Left cardiac atrium (tissue), 4 donors: ENCODE measurements around the gene UQCRQ. TPM values are rescaled to one million over a fixed set of nuclear protein-coding genes. Genes with fewer than 3 reads are reported as not detected.
"Not testable (repeated sequence)": the region's sequence is repeated elsewhere in the genome, so short reads cannot be mapped to it uniquely, and the experiment has no call there.

Experiments
- ATAC-seq, 2 donors: fragments of 200-7000 bp; cut with Tn5 transposase; one replicate each; pipeline ENCODE4 v1.9.1; 2020; ENCODE audit warnings: mild to moderate bottlenecking in 2 of 2, moderate library complexity in 2 of 2
- DNase-seq: peaks from one replicate; pipeline ENCODE4 v3.0.0-alpha.2; 2020
- intact Hi-C, 2 donors: fragments of 100-400 bp; cut with DNase I; formaldehyde crosslinking; loops; one replicate each; pipeline versions ENCODE4 v1.14.1 to v1.15.1; 2022 to 2023
- total RNA-seq, 2 donors: library from RNA; stranded (reverse); fragmentation: NEBNext Ultra II Directional; extraction: Animal tissue kit (Norgen Biotek cat#: 25700); gene quantifications; one replicate each; pipeline ENCODE4 v1.2.1, GENCODE V29; 2021
- donor health status: DM: no; HTN: yes; CAD: no.
- donor health status: DM: no; HTN: yes; CAD: no; lungs with severe emphysema.
- donor health status: DM: yes; HTN: yes; CAD: no.
- donor health status: Dilated cardiomyopathy.

Gene UQCRQ
- total RNA-seq, 2 donors from 2014 or later: 1,029 to 1,106 TPM

DNA sequence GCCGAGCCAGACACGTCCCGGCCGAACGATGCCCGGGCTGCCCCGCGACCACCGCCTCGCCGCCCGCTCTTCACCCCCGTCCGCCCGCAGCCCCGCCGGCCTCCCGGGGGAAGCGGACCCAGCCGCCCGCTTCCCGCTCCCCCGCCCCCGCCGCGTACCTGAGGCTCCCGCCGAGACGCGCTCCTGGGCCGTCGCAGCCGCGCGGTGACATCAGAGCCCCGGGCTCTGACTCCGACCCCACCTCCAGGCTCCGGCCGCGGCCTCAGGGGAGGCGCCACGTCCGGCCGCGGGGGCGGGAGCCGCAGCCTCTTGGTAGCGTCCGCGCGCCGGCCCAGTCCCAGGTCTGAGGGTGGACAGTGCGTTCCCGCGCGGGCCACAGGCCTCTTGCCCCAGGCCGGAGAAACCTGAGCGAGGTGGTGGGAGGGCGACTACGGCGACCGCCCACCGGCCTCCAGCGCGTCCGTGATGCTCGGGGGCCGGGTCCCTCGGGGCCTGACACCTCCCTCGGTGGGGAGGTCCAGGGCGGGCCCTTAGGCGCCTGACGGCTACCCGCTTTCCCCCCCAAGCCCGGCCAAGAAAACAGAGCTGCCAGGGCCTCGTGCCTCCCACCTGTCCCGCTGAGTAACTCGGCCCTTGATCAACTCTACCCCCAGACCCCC, 35.9 kb upstream of the UQCRQ start, which contains the start of gene SHROOM1:
Gene SHROOM1, minus strand, starts transcription at position 212 of the 659 bp plus-strand sequence. CDS start 4,507 bp downstream, outside the sequence.
- DNase-seq (peak; percentile 79), ATAC-seq (peak; percentile 76 to 81)
- intact Hi-C loops: loop anchor here (2.0 to 5.0 kb wide), 2 partner anchors 47 to 52 kb away; no protein-coding TSS in a partner anchor

DNA sequence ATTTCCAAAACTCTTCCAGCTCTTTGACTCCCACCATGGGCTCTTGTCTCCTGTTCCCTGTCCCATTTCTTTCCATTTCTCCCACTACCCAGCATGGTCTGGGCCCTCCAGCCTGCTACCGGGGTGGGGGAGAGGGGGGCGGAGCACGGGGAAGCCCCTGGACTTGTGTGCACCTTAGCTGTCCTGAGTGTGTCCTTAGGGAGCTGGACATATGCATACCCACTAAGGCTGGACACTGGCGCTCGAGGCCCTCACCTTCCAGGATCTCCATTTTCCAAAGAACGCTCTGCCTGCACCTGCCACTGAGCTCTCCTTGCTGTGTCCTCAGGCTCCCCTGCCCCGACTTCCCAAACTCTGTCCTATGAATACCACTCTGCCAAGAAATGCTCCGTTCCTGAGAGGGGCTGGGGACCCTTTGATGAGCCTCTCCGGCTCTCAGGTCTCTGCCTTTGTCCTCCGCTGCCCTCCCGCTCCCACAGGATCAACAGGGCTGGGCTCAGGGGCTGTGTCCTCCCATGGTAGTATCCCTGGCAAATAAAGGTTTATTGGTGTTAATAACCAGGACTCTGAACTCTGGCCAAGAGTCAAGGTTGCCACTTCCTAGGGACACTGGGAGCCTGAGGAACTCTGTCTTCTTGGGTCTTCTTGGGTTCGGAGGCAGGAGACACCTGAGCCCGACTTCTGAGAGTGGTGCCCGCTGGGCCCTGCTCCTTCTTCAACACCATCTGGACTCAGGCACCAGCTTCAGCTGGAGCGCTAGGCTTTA, 35.2 kb upstream of the UQCRQ start:
- DNase-seq (no peak), ATAC-seq (no peak)
- intact Hi-C loops: loop anchor here (2.0 to 5.0 kb wide), 2 partner anchors 46 to 52 kb away; no protein-coding TSS in a partner anchor

DNA sequence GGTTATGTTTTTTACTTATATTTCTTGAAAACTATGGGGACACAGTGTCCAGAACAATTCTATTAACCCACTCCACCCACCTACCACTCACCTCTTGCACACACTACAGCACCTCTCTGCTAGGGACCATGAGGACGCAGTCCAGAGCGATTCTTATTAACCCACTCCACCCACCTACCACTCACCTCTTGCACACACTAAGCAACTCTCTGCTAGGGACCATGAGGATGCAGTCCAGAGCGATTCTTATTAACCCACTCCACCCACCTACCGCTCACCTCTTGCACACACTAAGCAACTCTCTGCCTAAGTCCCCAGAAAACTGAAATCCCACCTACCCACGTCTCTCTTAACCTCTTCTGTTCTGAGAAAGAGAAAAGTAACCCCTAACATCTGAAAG, 33.8 kb upstream of the UQCRQ start:
- DNase-seq: no peak
- ATAC-seq: no peak
- intact Hi-C loops: loop anchor here in 1 of 2 donors (5.0 kb wide), 1 partner anchor 45 kb away; no protein-coding TSS in a partner anchor

DNA sequence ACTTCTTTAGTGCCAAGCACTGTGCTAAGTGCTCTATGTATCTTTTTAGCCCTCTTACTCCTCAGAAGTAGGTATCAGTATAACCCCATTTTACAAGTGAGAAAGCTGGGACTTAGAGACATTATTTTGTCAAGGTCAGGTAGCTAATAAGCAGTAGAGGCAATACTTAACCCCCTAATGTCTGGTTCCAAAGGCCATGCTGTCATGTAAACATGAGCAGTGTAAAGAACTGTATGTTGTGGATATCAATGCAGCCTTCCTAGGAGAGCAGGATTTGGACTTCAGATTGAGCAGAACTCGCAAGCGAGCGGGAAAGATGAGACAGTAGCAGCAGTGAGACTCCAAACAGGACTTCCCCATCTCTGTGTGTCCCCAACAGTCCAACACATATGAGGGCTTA, 32.4 kb upstream of the UQCRQ start:
- intact Hi-C loops: loop anchor here in 1 of 2 donors (5.0 kb wide), 1 partner anchor 43 kb away; no protein-coding TSS in a partner anchor
- ATAC-seq (no peak), DNase-seq (no peak)

DNA sequence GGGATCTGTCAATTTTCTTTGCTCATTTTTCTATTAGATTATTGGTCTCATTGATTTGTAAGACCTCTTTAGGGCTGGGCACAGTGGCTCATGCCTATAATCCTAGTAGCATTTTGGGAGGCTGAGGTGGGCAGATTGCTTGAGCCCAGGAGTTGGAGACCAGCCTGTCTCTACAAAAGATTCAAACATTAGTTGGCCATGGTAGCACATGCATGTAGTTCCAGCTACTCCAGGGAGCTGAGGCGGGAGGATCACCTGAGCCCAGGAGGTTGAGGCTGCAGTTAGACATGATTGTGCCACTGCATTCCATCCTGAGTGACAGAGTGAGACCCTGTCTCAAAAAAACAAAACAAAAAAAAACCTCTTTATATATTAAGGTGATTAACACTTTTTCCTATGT, 29.6 kb upstream of the UQCRQ start:
- DNase-seq (no peak), ATAC-seq (no peak)
- intact Hi-C loops: no loop called here

DNA sequence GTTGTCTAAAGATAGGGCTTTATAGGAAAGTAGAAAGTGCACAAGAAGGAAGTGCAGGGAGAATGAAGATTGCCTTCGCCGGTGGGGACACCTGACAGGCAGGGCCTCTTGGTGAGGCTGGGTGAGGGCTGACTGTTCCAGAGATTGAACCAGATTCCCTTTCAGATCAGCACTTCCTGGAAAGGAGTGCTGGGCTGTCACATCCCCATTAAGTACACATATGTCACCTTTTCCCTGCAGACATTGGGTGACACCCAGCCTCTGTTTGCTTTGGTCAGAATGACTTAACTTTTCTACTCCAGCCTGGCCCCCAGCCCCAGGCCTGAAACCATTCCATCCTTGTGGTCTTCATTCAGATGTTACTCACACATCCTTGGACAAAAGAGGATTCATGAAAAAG, 28.6 kb upstream of the UQCRQ start:
- intact Hi-C loops: no loop called here
- DNase-seq (no peak), ATAC-seq (no peak)

DNA sequence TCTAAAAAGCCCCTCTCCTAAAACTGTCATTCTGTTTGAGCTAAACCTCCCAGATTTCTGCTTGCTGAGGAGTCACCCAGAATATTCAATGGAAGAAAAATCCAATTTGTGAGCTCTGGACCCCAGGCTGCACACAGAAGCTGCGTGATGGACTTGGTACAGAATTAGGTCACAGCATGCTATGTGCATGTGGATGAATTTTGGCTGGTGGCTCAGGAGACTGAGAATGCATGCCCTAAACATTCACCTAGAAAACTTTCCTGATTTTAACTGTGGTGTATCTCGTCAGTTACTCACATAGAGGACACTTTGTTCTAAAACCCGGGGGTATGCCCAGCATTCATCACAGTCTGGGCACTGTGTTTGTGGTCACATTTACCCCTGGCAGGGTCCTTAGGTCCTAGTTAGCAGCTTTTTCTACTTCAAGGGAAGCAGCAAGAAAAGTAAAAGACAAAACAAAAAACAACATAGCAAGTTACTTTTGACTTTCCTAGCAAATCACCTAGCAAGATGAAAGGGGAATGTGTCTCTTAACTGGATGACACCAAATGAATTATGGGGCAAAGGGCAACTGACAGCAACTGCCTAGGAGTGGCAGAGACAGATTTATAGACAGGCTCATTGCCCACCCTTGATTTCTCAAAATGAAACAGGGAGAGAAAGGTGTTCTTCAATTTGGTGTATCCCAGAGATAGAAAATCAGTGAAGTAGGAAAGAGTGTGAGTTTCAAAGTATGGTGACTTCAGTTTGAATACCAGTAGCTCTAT, 27.7 kb upstream of the UQCRQ start:
- DNase-seq (no peak), ATAC-seq (no peak)
- intact Hi-C loops: no loop called here

DNA sequence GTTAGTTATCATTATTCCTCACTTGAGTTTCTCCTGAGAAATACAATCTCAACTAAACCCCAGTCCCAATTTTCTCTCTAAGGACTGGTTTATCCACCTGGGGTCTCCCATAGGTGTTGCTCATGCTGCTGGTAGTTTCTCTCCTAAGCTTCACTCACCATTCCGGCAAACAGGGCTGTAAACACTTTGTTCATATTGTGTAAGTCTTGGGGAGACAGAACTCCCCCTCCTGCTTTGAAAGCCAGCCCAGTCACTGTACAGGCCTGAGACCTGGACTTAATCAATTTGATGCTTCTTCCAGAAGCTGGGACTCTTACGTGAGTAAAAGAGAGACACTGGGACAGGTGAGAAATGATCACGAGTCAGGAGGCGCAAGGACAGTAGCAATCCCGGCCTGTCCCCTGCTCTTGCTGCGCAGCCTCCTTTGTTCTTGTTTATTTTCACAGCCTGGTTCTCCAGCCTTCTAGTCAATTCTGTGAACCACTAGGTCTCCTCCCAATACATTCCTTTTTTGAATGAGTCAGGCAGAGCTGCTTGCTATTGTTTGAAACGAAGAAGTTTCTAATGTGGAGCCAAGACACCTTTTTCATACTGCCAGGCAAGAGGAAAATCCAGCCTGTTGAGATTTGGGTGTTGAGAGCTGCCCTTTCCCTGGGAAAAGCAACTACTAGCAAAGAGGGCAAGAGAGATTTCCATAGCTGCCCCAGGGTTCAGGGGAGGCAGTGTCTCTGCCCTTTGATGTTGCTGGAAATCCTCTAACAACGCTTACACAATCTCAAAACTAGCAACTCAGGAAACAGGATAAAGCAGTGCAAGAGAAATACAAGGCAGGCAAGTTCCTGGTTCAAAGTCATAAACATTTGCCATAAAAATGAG, 26.8 kb upstream of the UQCRQ start:
- DNase-seq (no peak), ATAC-seq (peak in 1 of 2 donors; percentile 53)
- intact Hi-C loops: no loop called here

DNA sequence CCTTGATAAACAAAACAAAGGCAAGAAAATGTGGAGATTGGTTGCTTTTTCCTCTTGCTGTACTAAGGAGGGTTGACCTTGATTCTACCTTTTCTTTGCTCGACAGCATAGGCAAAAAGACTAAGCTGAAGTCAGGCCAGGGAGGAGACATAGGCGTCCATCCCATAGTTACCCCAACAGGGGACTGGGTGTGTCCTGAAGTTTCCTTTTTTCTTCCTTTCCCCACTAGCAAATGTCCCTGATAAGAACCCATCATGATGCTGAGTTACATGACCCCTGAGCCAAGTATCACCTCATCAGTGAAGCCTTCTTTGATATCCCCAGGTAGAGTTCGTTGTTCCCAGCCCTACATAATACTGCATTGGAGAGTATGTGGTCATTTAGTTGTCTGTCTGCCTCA, 26.1 kb upstream of the UQCRQ start:
- ATAC-seq (no peak), DNase-seq (no peak)
- intact Hi-C loops: no loop called here

DNA sequence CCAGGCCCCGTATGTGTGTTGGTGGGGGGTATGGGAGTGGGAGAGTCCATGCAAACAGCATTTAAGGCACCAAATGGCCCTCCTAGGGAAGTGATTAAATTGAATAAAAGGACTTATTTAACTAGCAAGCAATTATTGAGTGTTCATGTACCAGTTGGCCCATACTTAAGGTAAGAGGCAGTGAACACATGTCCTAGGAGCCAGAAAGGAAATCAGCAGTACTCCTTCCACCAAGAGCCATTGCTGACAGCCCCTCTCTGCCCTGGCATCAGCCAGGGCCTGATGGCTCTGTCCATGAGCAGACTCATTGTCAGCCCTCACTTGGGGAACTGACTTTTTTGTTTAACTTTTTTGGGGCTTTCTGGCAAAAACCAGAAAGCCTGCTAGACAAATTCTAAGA, 25.5 kb upstream of the UQCRQ start:
- ATAC-seq (no peak), DNase-seq (no peak)
- intact Hi-C loops: no loop called here

DNA sequence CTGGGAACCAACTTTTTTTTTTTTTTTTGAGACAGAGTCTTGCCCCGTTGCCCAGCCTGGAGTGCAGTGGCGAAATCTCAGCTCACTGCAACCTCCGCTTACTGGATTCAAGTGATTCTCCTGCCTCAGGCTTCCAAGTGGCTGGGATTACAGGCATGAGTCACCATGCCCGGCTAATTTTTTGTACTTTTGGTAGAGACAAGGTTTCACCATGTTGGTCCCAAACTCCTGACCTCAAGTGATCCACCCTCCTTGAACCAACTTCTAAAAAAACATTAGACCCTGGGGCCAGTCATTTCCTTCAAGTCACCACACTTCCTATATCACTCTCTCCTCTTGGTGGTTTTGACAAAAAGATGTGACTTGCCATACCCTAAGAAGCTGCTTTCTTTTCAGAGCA, 25.1 kb upstream of the UQCRQ start:
- ATAC-seq (no peak), DNase-seq (no peak)
- intact Hi-C loops: no loop called here

DNA sequence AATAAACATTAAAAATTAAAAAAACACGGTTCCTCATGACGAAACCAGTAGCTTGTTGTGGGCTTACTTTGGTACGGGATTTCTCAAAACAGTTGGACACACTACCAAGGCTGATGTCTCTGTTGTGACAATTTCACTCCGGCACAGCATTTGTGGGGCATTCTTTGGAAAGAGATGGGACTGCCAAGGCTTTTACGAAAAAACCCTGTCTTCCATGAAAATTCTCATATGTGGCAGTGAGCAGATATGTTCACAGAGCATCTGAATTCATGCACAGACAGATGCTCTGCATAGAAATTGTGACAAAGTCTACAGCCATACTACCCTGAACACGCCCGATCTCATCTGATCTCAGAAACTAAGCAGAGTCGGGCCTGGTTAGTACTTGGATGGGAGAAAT, 18.2 kb upstream of the UQCRQ start:
- intact Hi-C loops: no loop called here
- DNase-seq (no peak), ATAC-seq (no peak)

DNA sequence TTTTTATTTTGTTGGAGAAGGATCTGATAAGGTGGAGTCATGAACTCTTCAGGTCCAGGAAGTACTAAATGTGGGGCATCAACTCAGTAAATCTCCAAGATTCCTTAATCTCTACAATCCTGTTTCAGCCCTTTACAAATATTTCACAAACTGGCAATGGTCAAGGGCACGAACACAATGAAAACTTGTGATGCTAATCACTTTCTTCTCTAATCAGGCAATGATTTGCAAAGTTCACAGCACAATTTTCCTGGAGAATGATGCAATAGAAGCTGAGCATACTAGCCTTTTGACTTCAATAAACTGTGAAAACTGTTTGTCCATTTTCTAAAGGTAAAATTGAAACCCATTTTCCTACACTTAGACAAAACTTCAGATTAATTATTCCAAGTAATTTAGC, 17.1 kb upstream of the UQCRQ start:
- no peak for ATAC-seq
- no peak for DNase-seq
- intact Hi-C loops: no loop called here

DNA sequence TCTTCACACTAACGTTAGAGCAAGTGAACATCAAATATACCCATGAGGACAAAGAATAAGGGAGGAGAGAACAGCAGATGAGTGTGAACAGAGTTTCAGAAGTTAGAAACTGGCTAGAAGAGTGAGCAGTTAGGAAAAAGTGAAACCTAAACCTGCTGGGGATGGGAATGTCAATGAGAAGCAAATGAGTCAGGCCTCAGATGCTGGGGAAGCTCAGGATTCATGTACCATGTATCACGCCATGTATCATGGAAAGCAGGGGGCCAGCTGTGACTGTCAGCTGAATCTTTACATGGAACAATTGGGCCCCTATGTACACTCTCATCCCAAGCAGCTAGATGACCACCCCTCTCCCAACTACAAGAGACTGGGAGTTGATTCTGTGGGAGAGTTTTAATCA, 16.4 kb upstream of the UQCRQ start:
- DNase-seq: no peak
- intact Hi-C loops: no loop called here
- no peak for ATAC-seq

DNA sequence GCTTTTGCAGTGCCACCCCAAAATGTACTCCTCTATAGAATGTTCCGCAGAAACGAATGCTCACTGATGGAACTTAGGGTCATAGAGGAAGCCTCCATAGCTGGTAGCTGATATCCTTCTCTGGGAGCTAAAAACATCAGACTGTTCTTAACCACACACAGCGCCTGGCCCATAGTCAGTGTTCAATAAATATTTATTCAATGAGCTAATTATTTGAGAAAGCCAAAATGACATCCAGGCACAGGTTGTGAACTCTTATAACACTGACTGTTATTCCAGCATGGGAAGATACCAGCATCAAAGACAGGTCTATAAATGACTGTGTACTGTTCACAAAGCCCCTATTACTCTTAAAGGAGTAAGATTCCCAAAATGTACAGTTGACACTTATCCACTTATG, 13.1 kb upstream of the UQCRQ start:
- ATAC-seq: no peak
- intact Hi-C loops: no loop called here
- DNase-seq: no peak

DNA sequence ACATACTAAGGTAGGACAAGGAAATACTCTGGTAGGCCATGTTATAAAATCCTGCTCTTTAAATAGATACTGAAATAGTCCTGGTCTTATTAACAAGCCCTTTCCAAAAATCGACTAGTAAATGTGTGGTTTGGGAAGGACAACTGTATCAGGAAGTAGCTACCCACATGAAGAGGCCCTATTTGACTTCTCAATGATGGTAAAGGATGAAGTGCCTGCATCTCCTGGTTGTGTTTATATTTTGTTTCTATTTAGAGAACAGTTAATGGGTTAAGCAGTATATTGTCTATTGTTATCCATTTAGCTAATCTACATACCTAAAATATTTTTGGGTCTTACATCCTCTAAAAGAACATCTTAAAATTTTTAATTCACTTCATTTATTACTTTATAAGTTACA, 12.7 kb upstream of the UQCRQ start:
- ATAC-seq: no peak
- intact Hi-C loops: no loop called here
- no peak for DNase-seq

DNA sequence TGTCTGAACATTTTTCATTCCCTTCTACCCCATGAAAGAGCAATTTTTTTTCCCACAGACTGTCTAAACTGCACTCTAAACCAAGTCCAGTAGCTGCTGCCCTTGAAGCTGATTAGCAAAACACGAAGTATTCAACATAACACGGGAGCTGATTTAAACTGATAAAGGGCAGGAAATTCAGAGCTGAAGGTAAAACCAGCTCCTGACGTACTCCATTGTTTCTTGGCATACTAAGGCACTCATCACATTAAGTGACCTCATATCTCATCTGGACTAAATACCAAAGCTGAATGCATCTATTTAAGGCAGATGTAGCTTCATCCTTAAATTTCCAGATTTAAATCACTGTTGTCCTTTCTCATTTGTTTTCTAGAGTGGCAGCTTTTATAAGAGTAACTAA, 12.1 kb upstream of the UQCRQ start:
- intact Hi-C loops: no loop called here
- DNase-seq: no peak
- no peak for ATAC-seq

DNA sequence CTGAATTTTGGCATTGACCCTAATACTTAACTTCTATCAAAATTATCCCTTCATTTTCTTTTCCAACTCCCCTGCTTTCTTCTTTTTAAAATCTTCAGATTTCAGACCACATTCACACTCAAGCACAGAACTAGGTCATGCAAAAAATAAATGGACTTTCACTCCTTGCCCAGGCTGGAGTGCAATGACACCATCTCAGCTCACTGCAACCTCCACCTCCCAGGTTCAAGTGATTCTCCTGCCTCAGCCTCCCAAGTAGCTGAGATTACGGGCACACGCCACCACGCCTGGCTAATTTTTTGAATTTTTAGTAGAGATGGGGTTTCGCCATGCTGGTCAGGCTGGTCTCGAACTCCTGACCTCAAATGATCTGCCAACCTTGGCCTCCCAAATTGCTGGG, 11.4 kb upstream of the UQCRQ start:
- intact Hi-C loops, DNase-seq, ATAC-seq: not testable (repeated sequence)

DNA sequence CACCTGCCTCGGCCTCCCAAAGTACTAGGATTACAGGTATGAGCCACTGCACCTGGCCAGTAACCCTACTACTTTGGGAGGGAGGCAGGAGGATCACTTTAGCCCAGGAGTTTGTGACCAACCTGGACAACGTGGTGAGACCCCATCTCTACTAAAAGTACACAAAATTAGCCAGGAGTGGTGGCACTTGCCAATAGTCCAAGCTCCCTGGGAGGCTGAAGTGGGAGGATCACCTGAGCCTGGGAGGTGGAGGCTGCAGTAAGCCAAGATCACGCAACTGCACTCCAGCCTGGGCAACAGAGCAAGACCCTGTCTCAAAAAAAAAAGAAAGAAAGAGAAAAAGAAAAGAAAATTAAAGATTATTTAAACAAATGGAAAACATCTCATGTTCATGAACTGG, 10.4 kb upstream of the UQCRQ start:
- ATAC-seq (no peak), DNase-seq (no peak)
- intact Hi-C loops: no loop called here
